ENCODE measurements around the gene EIF4E1B. TPM values are rescaled to one million over a fixed set of nuclear protein-coding genes. Genes with fewer than 3 reads are reported as not detected.

EIF4E1B gene
- total RNA-seq, 4 donors from 2014 or later, result not detected

GRCh38 chr5:176667637-176668036 lies 37.2 kb downstream of the EIF4E1B start:
- Histone ChIP-seq H3K4me3 (no peak overlapping the region), H3K9me3 (no peaks in the 10 kb centered on the region), H3K36me3 (no peaks in the 10 kb centered on the region), H3K27me3 (peaks cover 17 to 25% (median 18%) of the 10 kb centered on the region in 3 donors), H3K27ac (no peak overlapping the region), H3K4me1 (no peaks in the 10 kb centered on the region)
- no peak for DNase-seq
- TF ChIP-seq POLR2A (IDR thresholded peaks at IDR 0.05) (no peak), CTCF (IDR thresholded peaks at IDR 0.05 in 4 of 5, conservative IDR thresholded peaks at IDR 0.05 in 1 of 5) (no peak)
- no peak for ATAC-seq
- in situ Hi-C loops (cut with MboI; ENCODE audit: low sequenced_read_pairs in 4 of 4) (loop anchor here in 2 of 4 donors (25.0 kb wide), 2 partner anchors 295 to 445 kb away; no protein-coding TSS in a partner anchor), intact Hi-C loops (cut with DNase I; ENCODE audit: low total_unique reads) (no loop called here)

- in situ Hi-C loops (cut with MboI; ENCODE audit: low sequenced_read_pairs in 4 of 4) (loop anchor here in 2 of 4 donors (25.0 kb wide), 2 partner anchors 292 to 442 kb away; no protein-coding TSS in a partner anchor), intact Hi-C loops (cut with DNase I; ENCODE audit: low total_unique reads) (no loop called here)
- Histone ChIP-seq H3K9me3 (no peaks in the 10 kb centered on the region), H3K27me3 (peaks cover 0 to 6% (median 4%) of the 10 kb centered on the region in 3 donors), H3K27ac (no peak overlapping the region), H3K36me3 (no peaks in the 10 kb centered on the region), H3K4me1 (peaks cover 0 to 7% of the 10 kb centered on the region in 2 donors), H3K4me3 (no peak overlapping the region)
- TF ChIP-seq POLR2A (IDR thresholded peaks at IDR 0.05) (no peak), CTCF (IDR thresholded peaks at IDR 0.05 in 4 of 5, conservative IDR thresholded peaks at IDR 0.05 in 1 of 5) (no peak)
- DNase-seq, result no peak
- ATAC-seq, result no peak
These were observed 40.0 kb downstream of the EIF4E1B start for GRCh38 chr5:176670449-176670848.

GRCh38 chr5:176671399-176671798 lies 40.9 kb downstream of the EIF4E1B start:
- intact Hi-C loops (cut with DNase I; ENCODE audit: low total_unique reads) (no loop called here), in situ Hi-C loops (cut with MboI; ENCODE audit: low sequenced_read_pairs in 4 of 4) (loop anchor here in 2 of 4 donors (25.0 kb wide), 2 partner anchors 291 to 441 kb away; no protein-coding TSS in a partner anchor)
- H3K36me3 ChIP-seq, result no peaks in the 10 kb centered on the region
- H3K4me1 ChIP-seq, result peaks cover 0 to 16% of the 10 kb centered on the region in 2 donors
- no peak for DNase-seq
- TF ChIP-seq CTCF (IDR thresholded peaks at IDR 0.05 in 4 of 5, conservative IDR thresholded peaks at IDR 0.05 in 1 of 5) (no peak), POLR2A (IDR thresholded peaks at IDR 0.05) (no peak)
- no peak overlapping the region for H3K27ac ChIP-seq
- no peak overlapping the region for H3K4me3 ChIP-seq
- H3K9me3 ChIP-seq, result no peaks in the 10 kb centered on the region
- ATAC-seq, result no peak
- H3K27me3 ChIP-seq, result peaks cover 0 to 6% (median 4%) of the 10 kb centered on the region in 3 donors

- no peak overlapping the region for H3K4me3 ChIP-seq
- no peaks in the 10 kb centered on the region for H3K9me3 ChIP-seq
- no peaks in the 10 kb centered on the region for H3K36me3 ChIP-seq
- intact Hi-C loops (cut with DNase I; ENCODE audit: low total_unique reads) (no loop called here), in situ Hi-C loops (cut with MboI; ENCODE audit: low sequenced_read_pairs in 4 of 4) (loop anchor here in 2 of 4 donors (25.0 kb wide), 2 partner anchors 290 to 440 kb away; no protein-coding TSS in a partner anchor)
- DNase-seq (no peak), ATAC-seq (no peak)
- H3K27me3 ChIP-seq, result peaks cover 0 to 6% (median 4%) of the 10 kb centered on the region in 3 donors
- H3K4me1 ChIP-seq, result peaks cover 0 to 23% of the 10 kb centered on the region in 2 donors
- H3K27ac ChIP-seq, result no peak overlapping the region
- no peak for TF ChIP-seq POLR2A (IDR thresholded peaks at IDR 0.05)
These were observed 41.6 kb downstream of the EIF4E1B start for GRCh38 chr5:176671890-176672747.
